Activated T-helper 17 cell treated with anti-CD3 and anti-CD28 coated beads, Interleukin-2, amount 50 U/mL, for 72 hours (primary cell): Measurements from ENCODE around the gene PRKCH. TPM values are rescaled to one million over a fixed set of nuclear protein-coding genes. Genes with fewer than 3 reads are reported as not detected.

ENCODE experiments used
- ATAC-seq: fragments of 150-1000 bp; cut with Tn5 transposase; replicated peaks from 2 replicates; pipeline ENCODE4 v1.10.0; 2021; ENCODE audit warnings: mild to moderate bottlenecking, moderate library complexity
- H3K27ac Mint-ChIP-seq: one replicate; pipeline ENCODE4 v1.8.0; 2022; ENCODE audit warnings: mixed read lengths
- H3K27me3 Mint-ChIP-seq: one replicate; pipeline ENCODE4 v1.8.0; 2022; ENCODE audit warnings: mixed read lengths
- H3K36me3 Mint-ChIP-seq: one replicate; pipeline ENCODE4 v1.8.0; 2022; ENCODE audit warnings: low read depth, mild to moderate bottlenecking, mixed read lengths
- H3K4me1 Mint-ChIP-seq: one replicate; pipeline ENCODE4 v1.8.0; 2022; ENCODE audit warnings: mixed read lengths
- H3K4me3 Mint-ChIP-seq: one replicate; pipeline ENCODE4 v1.8.0; 2022; ENCODE audit warnings: mild to moderate bottlenecking, mixed read lengths
- H3K9me3 Mint-ChIP-seq: one replicate; pipeline ENCODE4 v1.8.0; 2022; ENCODE audit warnings: mixed read lengths
- total RNA-seq, 2 donors: library from RNA; stranded (reverse); gene quantifications; one replicate each; pipeline ENCODE4 v1.2.3, GENCODE V29; 2022

Gene PRKCH
- 100 to 1,000 TPM; 127 to 148 TPM for total RNA-seq

GRCh38 chr14:61321385-61322010 lies at the start of gene PRKCH:
Gene PRKCH, plus strand, starts transcription at chr14:61321579. Its CDS starts 523 bp downstream, at chr14:61322102.
- Mint-ChIP-seq H3K4me1 (peaks cover 15% of the 10 kb centered on the region), H3K4me3 (peak within 1 kb of the TSS; percentile 92), H3K9me3 (no peaks in the 10 kb centered on the region), H3K27me3 (no peaks in the 10 kb centered on the region), H3K36me3 (peaks cover 42% of the 10 kb centered on the region), H3K27ac (peak within 1 kb of the TSS; percentile 90)
- peak; percentile 59 for ATAC-seq

GRCh38 chr14:61277232-61277631 lies 44.1 kb upstream of the PRKCH start:
- Mint-ChIP-seq H3K4me3 (no peak overlapping the region), H3K9me3 (no peaks in the 10 kb centered on the region), H3K27me3 (peaks cover 16% of the 10 kb centered on the region), H3K36me3 (no peaks in the 10 kb centered on the region), H3K27ac (no peak overlapping the region), H3K4me1 (peaks cover 6% of the 10 kb centered on the region)
- ATAC-seq = no peak

DNA sequence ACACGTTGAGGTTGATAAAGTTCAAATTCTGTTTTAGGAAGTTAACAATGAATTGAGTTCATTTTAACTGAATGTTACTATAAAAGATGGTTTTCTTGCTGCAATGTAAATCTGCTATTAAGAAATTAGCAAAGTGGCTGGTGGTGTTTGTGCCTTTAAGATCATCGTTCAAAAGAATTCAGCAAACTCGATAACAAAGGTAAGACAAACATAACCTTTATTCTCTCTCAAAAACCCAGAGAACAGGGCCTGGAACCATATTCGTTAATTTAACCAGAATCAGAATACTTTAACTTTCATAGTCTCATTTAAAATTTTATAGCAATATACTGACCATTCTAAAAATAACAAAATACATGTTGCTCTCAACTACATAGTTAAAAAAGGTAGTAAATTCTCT lies 43.6 kb upstream of the PRKCH start:
- Mint-ChIP-seq H3K4me3 (no peak overlapping the region), H3K36me3 (no peaks in the 10 kb centered on the region), H3K9me3 (no peaks in the 10 kb centered on the region), H3K4me1 (peaks cover 6% of the 10 kb centered on the region), H3K27me3 (peaks cover 14% of the 10 kb centered on the region), H3K27ac (no peak overlapping the region)
- ATAC-seq = no peak

- ATAC-seq = no peak
- Mint-ChIP-seq H3K27ac (no peak overlapping the region), H3K36me3 (no peaks in the 10 kb centered on the region), H3K9me3 (no peaks in the 10 kb centered on the region), H3K27me3 (peaks cover 5% of the 10 kb centered on the region), H3K4me3 (peak overlapping the region; percentile 95), H3K4me1 (peaks cover 12% of the 10 kb centered on the region)
These were observed 42.3 kb upstream of the PRKCH start for GRCh38 chr14:61279082-61279481.

DNA sequence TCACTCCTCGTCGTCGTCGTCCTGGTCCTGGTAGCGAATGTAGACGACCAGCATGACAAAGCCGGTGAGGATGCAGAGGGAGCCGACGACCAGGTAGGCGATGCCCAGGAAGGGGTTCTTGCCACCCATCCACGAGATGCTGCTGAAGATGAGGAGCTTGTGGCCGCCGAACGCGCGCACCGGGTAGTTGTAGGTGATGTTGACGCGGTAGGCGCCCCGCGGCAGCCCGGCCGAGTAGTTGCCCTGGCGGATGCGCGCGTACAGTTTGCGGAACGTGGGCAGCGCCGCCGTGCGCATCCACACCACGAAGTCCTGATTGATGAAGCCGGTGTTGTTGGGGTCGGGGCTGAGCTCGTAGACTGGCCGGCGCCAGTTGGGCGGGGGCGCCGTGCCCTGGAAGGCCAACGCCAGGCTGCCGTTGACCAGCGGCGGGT lies 41.3 kb upstream of the PRKCH start:
- ATAC-seq = peak; percentile 61
- peaks cover 16% of the 10 kb centered on the region for H3K4me1 Mint-ChIP-seq
- peak overlapping the region; percentile 77 for H3K27ac Mint-ChIP-seq
- H3K9me3 Mint-ChIP-seq = no peaks in the 10 kb centered on the region
- no peaks in the 10 kb centered on the region for H3K27me3 Mint-ChIP-seq
- H3K36me3 Mint-ChIP-seq = no peaks in the 10 kb centered on the region
- H3K4me3 Mint-ChIP-seq = peak overlapping the region; percentile 95

DNA sequence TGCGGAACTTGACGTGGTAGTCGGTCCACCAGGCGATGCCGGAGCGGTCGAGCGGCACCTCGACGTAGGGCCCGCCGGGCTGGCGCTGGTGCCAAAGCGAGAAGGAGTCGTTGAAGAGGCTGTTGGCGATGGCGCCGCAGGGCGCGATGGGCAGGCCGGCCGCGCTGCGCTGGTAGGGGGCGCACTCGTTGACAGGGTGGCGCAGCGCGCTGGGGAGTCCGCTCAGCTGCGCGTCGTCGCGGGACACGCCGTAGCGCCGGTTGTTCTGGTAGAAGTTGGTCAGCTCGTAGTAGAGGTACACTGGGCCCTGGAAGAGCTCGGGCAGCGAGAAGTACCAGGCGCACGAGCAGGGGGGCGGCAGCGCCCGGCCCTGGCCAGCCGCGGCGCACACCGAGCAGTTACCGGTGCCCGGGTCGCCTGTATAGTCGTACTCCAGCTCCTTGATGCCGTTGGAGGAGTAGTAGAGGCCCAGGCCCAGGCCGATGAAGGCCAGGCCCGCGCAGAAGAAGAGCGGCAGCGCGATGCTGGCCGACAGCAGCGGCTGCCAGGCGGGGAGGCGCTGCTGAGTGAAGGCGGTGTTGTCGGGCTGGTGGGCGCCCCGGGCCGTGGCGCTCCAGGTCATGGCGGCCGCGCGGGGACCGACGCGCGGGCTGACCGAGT lies 40.7 kb upstream of the PRKCH start:
- Mint-ChIP-seq H3K27me3 (no peaks in the 10 kb centered on the region), H3K4me1 (peaks cover 16% of the 10 kb centered on the region)
- ATAC-seq = peak; percentile 93

GRCh38 chr14:61281186-61281947 lies 40.0 kb upstream of the PRKCH start, which contains the start of gene TMEM30B:
Gene TMEM30B, minus strand, starts transcription at chr14:61281338. Its CDS starts 191 bp downstream, at chr14:61281147.
- Mint-ChIP-seq H3K4me1 (peaks cover 16% of the 10 kb centered on the region), H3K27ac (peak within 1 kb of the TSS; percentile 77)
- no peak for ATAC-seq

More for the DNA sequence above, 40.7 kb upstream of the PRKCH start:
- H3K36me3 Mint-ChIP-seq = no peaks in the 10 kb centered on the region
- H3K27ac Mint-ChIP-seq = peak overlapping the region; percentile 77
- peak overlapping the region; percentile 95 for H3K4me3 Mint-ChIP-seq
- H3K9me3 Mint-ChIP-seq = no peaks in the 10 kb centered on the region

DNA sequence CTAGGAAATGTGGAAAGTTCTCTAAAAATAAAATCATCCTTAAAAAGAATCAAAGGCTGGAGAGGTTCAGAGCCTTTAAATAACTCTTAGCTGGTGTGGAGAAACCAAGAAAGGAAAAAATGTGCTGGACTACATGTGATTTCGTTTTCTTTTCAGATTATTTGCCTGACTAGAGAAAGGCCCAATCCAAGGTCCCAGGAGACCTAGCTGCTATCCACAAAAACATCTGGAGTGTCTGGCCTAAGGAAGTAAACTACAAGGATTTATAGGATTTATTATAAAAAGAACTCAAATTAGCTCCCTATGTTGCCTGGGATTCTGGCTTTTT lies 39.5 kb upstream of the PRKCH start:
- H3K36me3 Mint-ChIP-seq = no peaks in the 10 kb centered on the region
- no peaks in the 10 kb centered on the region for H3K9me3 Mint-ChIP-seq
- no peaks in the 10 kb centered on the region for H3K27me3 Mint-ChIP-seq
- peaks cover 16% of the 10 kb centered on the region for H3K4me1 Mint-ChIP-seq
- H3K27ac Mint-ChIP-seq = no peak overlapping the region
- H3K4me3 Mint-ChIP-seq = peak overlapping the region; percentile 95
- no peak for ATAC-seq

More at GRCh38 chr14:61281186-61281947, 40.0 kb upstream of the PRKCH start, which contains the start of gene TMEM30B:
- peak within 1 kb of the TSS; percentile 95 for H3K4me3 Mint-ChIP-seq
- no peaks in the 10 kb centered on the region for H3K9me3 Mint-ChIP-seq
- H3K27me3 Mint-ChIP-seq = no peaks in the 10 kb centered on the region
- H3K36me3 Mint-ChIP-seq = no peaks in the 10 kb centered on the region

DNA sequence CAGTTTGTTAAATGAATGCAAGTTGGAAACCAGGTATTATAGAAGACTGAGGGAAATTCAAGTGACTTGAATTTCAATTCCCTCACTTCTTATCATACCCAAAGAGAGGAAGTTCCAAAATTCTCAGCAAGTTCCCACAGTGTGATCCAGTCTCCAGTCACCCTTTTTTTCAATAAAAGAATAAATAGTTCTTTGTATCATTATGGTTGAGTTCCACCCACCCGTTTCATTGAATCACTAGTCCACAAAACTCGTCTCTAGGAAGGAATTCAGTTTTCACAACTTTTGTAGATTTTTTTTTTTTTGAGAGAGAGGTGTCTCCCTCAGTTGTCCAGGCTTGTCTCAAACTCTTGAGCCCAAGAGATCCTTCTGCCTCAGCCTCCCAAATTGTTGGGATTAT lies 38.6 kb upstream of the PRKCH start:
- Mint-ChIP-seq H3K4me1 (peaks cover 16% of the 10 kb centered on the region), H3K9me3 (no peaks in the 10 kb centered on the region), H3K27ac (no peak overlapping the region), H3K4me3 (no peak overlapping the region), H3K27me3 (no peaks in the 10 kb centered on the region), H3K36me3 (no peaks in the 10 kb centered on the region)
- no peak for ATAC-seq

- ATAC-seq = no peak
- H3K27ac Mint-ChIP-seq = no peak overlapping the region
- H3K27me3 Mint-ChIP-seq = no peaks in the 10 kb centered on the region
- peak overlapping the region; percentile 27 for H3K4me3 Mint-ChIP-seq
- peaks cover 16% of the 10 kb centered on the region for H3K4me1 Mint-ChIP-seq
- H3K36me3 Mint-ChIP-seq = no peaks in the 10 kb centered on the region
- no peaks in the 10 kb centered on the region for H3K9me3 Mint-ChIP-seq
These were observed 37.4 kb upstream of the PRKCH start for GRCh38 chr14:61284001-61284400.

DNA sequence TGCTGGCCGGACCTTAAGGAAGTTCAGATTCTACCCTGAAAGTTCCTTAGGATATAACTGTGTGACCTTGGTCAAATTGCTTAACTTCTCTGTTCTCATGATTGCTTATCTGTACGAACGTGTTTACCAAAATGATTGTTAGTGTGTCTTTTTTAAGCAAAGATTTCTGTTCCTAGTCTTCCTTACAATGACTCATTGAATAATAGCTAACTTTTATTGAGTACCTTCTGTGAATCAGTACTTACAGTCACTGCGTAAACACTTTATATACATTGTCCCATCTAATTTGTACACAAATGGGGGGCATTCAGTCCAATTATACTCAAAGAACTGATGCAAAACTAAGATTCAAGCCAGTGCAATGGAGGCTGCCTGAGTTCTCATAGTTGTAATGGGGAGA lies 36.0 kb upstream of the PRKCH start:
- no peaks in the 10 kb centered on the region for H3K9me3 Mint-ChIP-seq
- H3K4me1 Mint-ChIP-seq = peaks cover 10% of the 10 kb centered on the region
- no peak overlapping the region for H3K27ac Mint-ChIP-seq
- no peaks in the 10 kb centered on the region for H3K36me3 Mint-ChIP-seq
- H3K4me3 Mint-ChIP-seq = no peak overlapping the region
- ATAC-seq = no peak
- H3K27me3 Mint-ChIP-seq = no peaks in the 10 kb centered on the region

- Mint-ChIP-seq H3K36me3 (no peaks in the 10 kb centered on the region), H3K9me3 (no peaks in the 10 kb centered on the region), H3K27me3 (no peaks in the 10 kb centered on the region), H3K27ac (no peak overlapping the region), H3K4me3 (no peak overlapping the region), H3K4me1 (peaks cover 10% of the 10 kb centered on the region)
- no peak for ATAC-seq
These were observed 34.2 kb upstream of the PRKCH start for GRCh38 chr14:61287196-61287595.

- Mint-ChIP-seq H3K27ac (peak overlapping the region; percentile 3), H3K27me3 (no peaks in the 10 kb centered on the region), H3K4me1 (peaks cover 8% of the 10 kb centered on the region), H3K36me3 (no peaks in the 10 kb centered on the region), H3K4me3 (no peak overlapping the region), H3K9me3 (no peaks in the 10 kb centered on the region)
- no peak for ATAC-seq
These were observed 33.2 kb upstream of the PRKCH start for GRCh38 chr14:61288228-61288627.

- H3K9me3 Mint-ChIP-seq = no peaks in the 10 kb centered on the region
- H3K4me3 Mint-ChIP-seq = no peak overlapping the region
- no peak for ATAC-seq
- peak overlapping the region; percentile 3 for H3K27ac Mint-ChIP-seq
- no peaks in the 10 kb centered on the region for H3K27me3 Mint-ChIP-seq
- peaks cover 7% of the 10 kb centered on the region for H3K4me1 Mint-ChIP-seq
- no peaks in the 10 kb centered on the region for H3K36me3 Mint-ChIP-seq
These were observed 32.7 kb upstream of the PRKCH start for GRCh38 chr14:61288720-61289119.

DNA sequence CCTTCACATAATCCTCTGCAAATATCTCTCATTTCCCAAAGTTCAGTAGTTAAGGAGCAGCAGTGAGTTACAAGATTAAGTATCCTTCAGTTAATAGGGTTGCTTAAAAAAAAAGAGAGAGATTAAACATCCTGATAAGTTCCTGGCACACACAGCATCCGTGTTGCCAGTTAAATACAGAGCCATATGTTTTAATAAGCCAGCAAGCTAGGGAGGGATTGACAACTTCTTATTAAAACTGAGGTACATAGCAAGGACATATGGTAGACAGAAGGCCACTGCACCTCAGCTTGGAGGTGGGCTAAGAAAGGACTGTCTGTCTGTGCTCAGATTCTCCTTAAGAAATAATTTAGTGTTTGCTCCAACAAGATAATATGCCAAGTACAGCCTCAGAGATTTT lies 30.7 kb upstream of the PRKCH start:
- H3K27ac Mint-ChIP-seq = peak overlapping the region; percentile 15
- no peak for ATAC-seq
- no peaks in the 10 kb centered on the region for H3K9me3 Mint-ChIP-seq
- H3K27me3 Mint-ChIP-seq = no peaks in the 10 kb centered on the region
- H3K4me1 Mint-ChIP-seq = no peaks in the 10 kb centered on the region
- no peak overlapping the region for H3K4me3 Mint-ChIP-seq
- no peaks in the 10 kb centered on the region for H3K36me3 Mint-ChIP-seq
